ENCODE results near the gene UCMA. TPM values are rescaled to one million over a fixed set of nuclear protein-coding genes. Genes with fewer than 3 reads are reported as not detected.

Gene UCMA
- total and polyA plus RNA-seq, 2 of the 4 experiments (the other 2 are of a cell fraction) = not detected

GRCh38 chr10:13173616-13174015, 60.6 kb downstream of the UCMA start:
- Histone ChIP-seq H4K5ac (ENCODE audit: low read depth, low read length) (no peak overlapping the region), H2AFZ (replicated peaks; ENCODE audit: low read length, poor library complexity) (no peak overlapping the region), H3K4ac (ENCODE audit: low read depth, low read length) (no peak overlapping the region), H2BK15ac (ENCODE audit: low read depth, low read length) (no peak overlapping the region), H3K9ac (ENCODE audit: low read depth, low read length) (no peak overlapping the region), H4K8ac (ENCODE audit: low read depth in 2 of 2, low read length in 2 of 2) (no peak overlapping the region), H3K56ac (ENCODE audit: extremely low read depth, insufficient read depth, low read length) (no peak overlapping the region), H3K27ac (ENCODE audit: insufficient read depth, low read length) (no peak overlapping the region), H2AK9ac (replicated peaks; ENCODE audit: low read depth, low read length, poor library complexity) (no peak overlapping the region), H3K4me3 (ENCODE audit: insufficient read depth, low read depth, low read length) (no peak overlapping the region), H2BK5ac (ENCODE audit: low read depth, low read length, poor library complexity, severe bottlenecking) (no peak overlapping the region), H3K36me3 (ENCODE audit: control insufficient read depth, insufficient read depth, low read length) (peaks cover 6% of the 10 kb centered on the region), H3K14ac (replicated peaks; ENCODE audit: low read depth, low read length) (no peak overlapping the region), H3K23ac (ENCODE audit: low read depth, low read length) (no peak overlapping the region), H2AK5ac (ENCODE audit: low read depth, low read length) (no peak overlapping the region), H4K91ac (ENCODE audit: insufficient read depth, low read depth, low read length) (no peak overlapping the region), H3K9me3 (ENCODE audit: control insufficient read depth, insufficient read depth, low read length) (no peaks in the 10 kb centered on the region), H3K27me3 (ENCODE audit: control insufficient read depth, insufficient read depth, low read length) (no peaks in the 10 kb centered on the region), H2BK120ac (ENCODE audit: low read depth, low read length) (no peak overlapping the region), H2BK20ac (ENCODE audit: low read depth, low read length) (no peak overlapping the region), H3K9me1 (ENCODE audit: insufficient read depth, low read length) (no peaks in the 10 kb centered on the region), H3K4me2 (ENCODE audit: low read depth, low read length) (no peak overlapping the region), H3K4me1 (ENCODE audit: control insufficient read depth, insufficient read depth, low read length) (no peaks in the 10 kb centered on the region), H4K20me1 (ENCODE audit: insufficient read depth, low read length) (no peaks in the 10 kb centered on the region; the same call in 1 of the 2 replicates), H3K18ac (ENCODE audit: low read depth, low read length) (no peak overlapping the region), H3K79me1 (ENCODE audit: low read depth in 1 of 2, low read length in 2 of 2) (no peaks in the 10 kb centered on the region)
- ChIA-PET POLR2A (ENCODE audit: unreplicated experiment) (no interaction called here), CTCF (no interaction called here)
- intact Hi-C loops (cut with micrococcal nuclease) (no loop called here), dilution Hi-C loops (cut with HindIII; ENCODE audit: low sequenced_read_pairs, unreplicated experiment) (no loop called here), in situ Hi-C loops (cut with MboI; ENCODE audit: low sequenced_read_pairs) (no loop called here)
- no peak for DNase-seq
- WGBS, 2 experiments (ENCODE audit: extremely low coverage in 2 of 2, insufficient read length in 1 of 2) = no CpG with 5 or more reads among the region's 2 CpGs
- TF ChIP-seq CHD1 (IDR thresholded peaks at IDR 0.05; ENCODE audit: low read depth, low read length) = no peak
- no peak for TF ChIP-seq POLR2A (IDR thresholded peaks at IDR 0.05; ENCODE audit: low read depth, low read length)
- TF ChIP-seq MAFK (IDR thresholded peaks at IDR 0.05; ENCODE audit: low read depth, low read length) = no peak
- TF ChIP-seq CEBPB (IDR thresholded peaks at IDR 0.05; ENCODE audit: low read depth, low read length) = no peak
- no peak for TF ChIP-seq NFE2L2 (IDR thresholded peaks at IDR 0.05; ENCODE audit: low read depth, low read length)
- no peak for TF ChIP-seq USF2 (IDR thresholded peaks at IDR 0.05; ENCODE audit: low read depth, low read length)
- no peak for TF ChIP-seq RFX5 (IDR thresholded peaks at IDR 0.05; ENCODE audit: low read depth, low read length)
- no peak for TF ChIP-seq RAD21 (IDR thresholded peaks at IDR 0.05; ENCODE audit: low read length)
- TF ChIP-seq MAZ (IDR thresholded peaks at IDR 0.05; ENCODE audit: borderline replicate concordance, low read depth, low read length) = no peak
- TF ChIP-seq CTCF (conservative IDR thresholded peaks at IDR 0.05; ENCODE audit: low read depth, low read length) = no peak
- no peak for TF ChIP-seq BHLHE40 (IDR thresholded peaks at IDR 0.05; ENCODE audit: low read depth, low read length)
- no peak for TF ChIP-seq FOS (IDR thresholded peaks at IDR 0.05; ENCODE audit: low read depth, low read length)
- TF ChIP-seq SMC3 (IDR thresholded peaks at IDR 0.05; ENCODE audit: low read depth, low read length) = no peak
- no peak for TF ChIP-seq MXI1 (IDR thresholded peaks at IDR 0.05; ENCODE audit: borderline replicate concordance, low read depth, low read length)
- no peak for TF ChIP-seq ELK1 (IDR thresholded peaks at IDR 0.05; ENCODE audit: borderline replicate concordance, low read depth, low read length)
- no peak for TF ChIP-seq RCOR1 (IDR thresholded peaks at IDR 0.05; ENCODE audit: insufficient replicate concordance, low read length)
- BruUV-seq (replicated peaks) = no TSS peak
- no peak for ATAC-seq (ENCODE audit: low read depth)
